ENCODE data around the gene PGLYRP4.

PGLYRP4 gene

GRCh38 chr1:153344718-153345025, 4.0 kb downstream of the PGLYRP4 start:
- DNase-seq (ENCODE audit: low read depth) = no peak
- TF ChIP-seq CTCF (IDR thresholded peaks at IDR 0.05; ENCODE audit: control insufficient read depth, extremely low read depth, insufficient read depth) = no peak
- H3K4me3 ChIP-seq (ENCODE audit: low read depth, low read length) = no peak overlapping the region

- no peak for TF ChIP-seq CTCF (IDR thresholded peaks at IDR 0.05; ENCODE audit: control insufficient read depth, extremely low read depth, insufficient read depth)
- DNase-seq (ENCODE audit: low read depth) = no peak
- H3K4me3 ChIP-seq (ENCODE audit: low read depth, low read length) = no peak overlapping the region
Measured at GRCh38 chr1:153343811-153344717, 4.6 kb downstream of the PGLYRP4 start.

DNA sequence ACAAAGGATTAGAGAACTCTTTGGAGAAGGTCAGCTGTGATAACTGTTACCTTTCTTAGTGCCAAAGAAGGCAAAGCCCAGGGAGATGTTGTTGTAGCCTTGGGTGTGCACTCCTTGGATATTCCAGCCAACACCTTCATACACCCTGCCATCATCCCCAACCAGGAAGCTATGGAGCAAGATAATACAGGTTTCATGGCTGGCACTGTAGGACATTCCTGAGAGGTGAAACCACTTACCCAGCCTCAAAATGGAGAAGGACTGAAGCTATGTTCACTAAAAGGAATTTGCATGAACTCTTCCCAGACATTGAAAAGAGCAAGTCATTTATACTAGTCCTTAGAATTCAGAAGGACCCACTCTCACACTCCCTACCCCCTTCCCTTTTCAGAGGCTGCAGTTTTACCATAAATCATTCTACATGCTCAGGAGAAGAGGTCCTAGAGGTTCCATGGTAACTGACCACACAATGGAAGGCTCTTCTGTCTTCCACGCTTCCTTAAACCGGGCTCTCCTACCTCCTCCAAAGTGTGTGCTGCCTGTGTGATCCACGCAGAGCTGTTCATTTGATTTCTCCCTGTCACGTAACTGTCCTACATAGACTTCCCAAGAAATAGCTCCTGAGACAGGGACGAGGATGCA, 5.5 kb downstream of the PGLYRP4 start:
- no peak for DNase-seq (ENCODE audit: low read depth)
- H3K4me3 ChIP-seq (ENCODE audit: low read depth, low read length) = no peak overlapping the region
- TF ChIP-seq CTCF (IDR thresholded peaks at IDR 0.05; ENCODE audit: control insufficient read depth, extremely low read depth, insufficient read depth) = no peak

DNA sequence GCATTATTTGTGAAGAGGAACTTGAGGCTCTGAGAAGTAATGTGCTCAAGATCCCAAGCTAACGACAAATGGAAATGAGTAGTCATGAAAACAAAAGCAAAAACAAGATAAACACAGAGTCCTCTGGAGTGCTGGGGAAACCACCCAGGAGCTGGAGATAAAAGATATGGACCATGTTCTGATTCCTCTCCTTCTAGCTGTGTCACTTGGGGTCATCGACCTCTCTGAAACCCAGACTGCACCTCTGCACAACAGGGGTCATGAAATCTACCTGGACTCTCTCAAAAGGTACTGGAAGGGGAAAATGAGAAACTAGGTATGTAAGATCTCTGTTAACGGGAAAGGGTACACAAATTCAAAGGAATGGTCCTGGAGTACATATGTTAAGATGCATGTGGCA, 6.5 kb downstream of the PGLYRP4 start:
- no peak overlapping the region for H3K4me3 ChIP-seq (ENCODE audit: low read depth, low read length)
- no peak for TF ChIP-seq CTCF (IDR thresholded peaks at IDR 0.05; ENCODE audit: control insufficient read depth, extremely low read depth, insufficient read depth)
- no peak for DNase-seq (ENCODE audit: low read depth)

DNA sequence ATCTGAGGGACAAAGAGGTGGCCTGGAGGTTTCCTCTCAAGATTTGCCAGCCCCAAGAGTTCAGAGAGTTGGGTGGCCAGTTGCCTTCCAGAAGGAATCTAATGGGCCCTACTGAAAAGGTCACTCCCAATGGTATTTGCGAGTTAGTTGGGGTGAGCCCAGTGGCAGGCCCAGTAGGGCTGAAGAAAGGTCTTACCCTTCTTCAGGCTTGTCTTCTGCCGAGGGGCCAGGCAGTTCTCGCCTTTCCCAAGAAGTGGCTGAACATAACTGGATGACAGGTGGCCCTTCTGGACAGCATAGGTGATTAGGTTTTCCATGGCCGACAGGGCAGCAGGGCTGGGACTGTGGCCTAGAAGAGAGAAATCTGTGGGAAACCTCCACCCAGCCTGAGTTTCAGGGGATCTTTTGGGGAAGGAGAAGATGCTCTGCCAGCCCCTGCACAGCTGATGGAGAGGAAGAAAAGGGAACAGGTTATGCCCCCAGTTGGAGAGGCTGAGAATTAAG, 7.2 kb downstream of the PGLYRP4 start:
- DNase-seq (ENCODE audit: low read depth) = no peak
- TF ChIP-seq CTCF (IDR thresholded peaks at IDR 0.05; ENCODE audit: control insufficient read depth, extremely low read depth, insufficient read depth) = no peak
- no peak overlapping the region for H3K4me3 ChIP-seq (ENCODE audit: low read depth, low read length)

DNA sequence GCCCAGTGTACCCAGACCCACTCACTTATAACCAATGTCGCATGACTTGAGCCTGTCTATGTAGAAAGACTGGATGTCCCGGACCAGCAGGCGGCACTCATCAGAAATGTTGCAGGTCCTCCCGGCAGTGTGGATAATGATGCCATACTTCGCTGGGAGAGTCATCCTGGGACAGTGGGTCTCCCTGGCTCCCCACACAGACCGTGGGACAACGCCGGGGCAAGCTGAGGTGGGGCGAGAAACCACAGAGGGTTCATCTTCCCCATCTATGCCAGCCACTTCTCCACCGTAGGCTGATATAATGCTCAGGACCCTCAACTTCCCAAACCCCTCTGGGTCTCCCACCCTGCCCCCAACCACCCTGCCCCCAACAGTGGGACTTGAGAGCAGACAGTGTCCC, 8.3 kb downstream of the PGLYRP4 start:
- DNase-seq (ENCODE audit: low read depth) = no peak
- no peak for TF ChIP-seq CTCF (IDR thresholded peaks at IDR 0.05; ENCODE audit: control insufficient read depth, extremely low read depth, insufficient read depth)

More for the DNA sequence above, 8.3 kb downstream of the PGLYRP4 start:
- H3K4me3 ChIP-seq (ENCODE audit: low read depth, low read length) = no peak overlapping the region

All from LNCaP clone FGC (cell line).